ENCODE results near the gene MYO5C.

- TF ChIP-seq SALL2 (CRISPR knock-in tag; IDR thresholded peaks at IDR 0.05) = no peak
- TF ChIP-seq SMC3 (IDR thresholded peaks at IDR 0.05; ENCODE audit: low read length) = no peak
Observed at GRCh38 chr15:52277575-52277974, 18.0 kb downstream of the MYO5C start.
